HepG2 (cell line): ENCODE results near the gene PTGDR2. TPM values are rescaled to one million over a fixed set of nuclear protein-coding genes. Genes with fewer than 3 reads are reported as not detected.

Source experiments
- ATAC-seq: fragments of 200-7000 bp; cut with Tn5 transposase; 3 replicates; pipeline ENCODE4 v1.9.1; 2020; ENCODE audit warnings: mild to moderate bottlenecking, moderate library complexity
- BruUV-seq: library from RNA; stranded (reverse); fragments of 400-500 nt; replicated peaks from 2 replicates; lab custom pipeline; 2021; lab: Mats Ljungman, UMichigan
- CTCF ChIA-PET: fragments of 300-600 bp; formaldehyde crosslinking; extraction: SDS; loops from one replicate; lab custom pipeline; 2021; ENCODE audit warnings: low total read pairs, inconsistent platforms, low intra/inter-chr PET ratio; lab: Yijun Ruan, JAX
- POLR2A ChIA-PET: fragments of 350-600 bp; sonication (Branson Sonifier 250); formaldehyde crosslinking; loops from one replicate; lab custom pipeline; 2020; ENCODE audit warnings: antibody characterized with exemption, inconsistent platforms; lab: Yijun Ruan, JAX
- DNase-seq: peaks from one replicate; pipeline ENCODE4 v3.0.0-alpha.2; 2015; ENCODE audit warnings: low spot score
- FAIRE-seq: peaks from 3 replicates; lab custom pipeline; 2011; peaks lifted over from hg19 to GRCh38; lab: Jason Lieb, UNC
- H2AFZ ChIP-seq: one replicate; pipeline ENCODE4 v1.6.1; 2011; ENCODE audit warnings: low read length, inconsistent platforms
- H3K27ac ChIP-seq: fragments of 300-600 bp; 3 replicates; pipeline ENCODE4 v1.8.0; 2011; ENCODE audit warnings: mixed run types, mild to moderate bottlenecking, mixed read lengths, low read length, inconsistent platforms; ENCODE audit not compliant: insufficient read depth; ENCODE audit errors: extremely low read length
- H3K27me3 ChIP-seq, 2 experiments: fragments of 200-600 bp in 1 of 2; 2 replicates in 1 of 2; 3 replicates in 1 of 2; pipeline versions ENCODE4 v1.6.0 to v1.8.0; 2011; ENCODE audit warnings: low read length in 2 of 2, mild to moderate bottlenecking in 2 of 2, moderate library complexity in 2 of 2, inconsistent platforms in 1 of 2; ENCODE audit not compliant: insufficient read depth in 2 of 2, control insufficient read depth in 1 of 2
- H3K36me3 ChIP-seq, 2 experiments: fragments of 200-600 bp in 1 of 2; replicated peaks in 1 of 2; 2 replicates in 1 of 2; 3 replicates in 1 of 2; pipeline versions ENCODE4 v1.5.1 to v1.8.0; 2011; ENCODE audit warnings: low read length in 2 of 2, inconsistent platforms in 1 of 2; ENCODE audit not compliant: insufficient read depth in 2 of 2, control insufficient read depth in 1 of 2
- H3K4me1 ChIP-seq: 2 replicates; pipeline ENCODE4 v1.5.1; 2012; ENCODE audit warnings: low read length, inconsistent platforms; ENCODE audit not compliant: insufficient read depth
- H3K4me2 ChIP-seq: 2 replicates; pipeline ENCODE4 v1.6.0; 2011; ENCODE audit warnings: low read depth, low read length, inconsistent platforms
- H3K4me3 ChIP-seq, 3 experiments: fragments of 200-600 bp in 1 of 3; sonication (generic), shearing (Covaris generic) in 1 of 3; replicated peaks in 1 of 3; 2 replicates each; pipeline ENCODE4 v1.5.1; 2011 to 2016; ENCODE audit warnings: low read length in 3 of 3, inconsistent platforms in 2 of 3, low read depth in 2 of 3, mild to moderate bottlenecking in 2 of 3, control low read depth in 1 of 3, mixed read lengths in 1 of 3; ENCODE audit not compliant: insufficient read depth in 1 of 3
- H3K79me2 ChIP-seq: one replicate; pipeline ENCODE4 v1.6.1; 2011; ENCODE audit warnings: low read length, inconsistent platforms; ENCODE audit not compliant: insufficient read depth
- H3K9ac ChIP-seq: 2 replicates; pipeline ENCODE4 v1.6.0; 2011; ENCODE audit warnings: mild to moderate bottlenecking, low read depth, low read length, inconsistent platforms; ENCODE audit not compliant: insufficient read depth
- H3K9me3 ChIP-seq: 2 replicates; pipeline ENCODE4 v1.5.1; 2012; ENCODE audit warnings: mild to moderate bottlenecking, low read length
- H4K20me1 ChIP-seq: 2 replicates; pipeline ENCODE4 v1.6.0; 2011; ENCODE audit warnings: inconsistent platforms, mild to moderate bottlenecking, low read length, moderate library complexity; ENCODE audit not compliant: insufficient read depth
- ASH2L ChIP-seq: fragments of 300-600, 200-600 bp; sonication (generic); IDR thresholded peaks from 2 replicates; pipeline ENCODE4 v1.7.0; 2017; ENCODE audit warnings: low read depth, mild to moderate bottlenecking, moderate library complexity, mixed read lengths, low read length; ENCODE audit not compliant: insufficient read length
- EEA1 ChIP-seq: sonication (generic); formaldehyde crosslinking; IDR thresholded peaks from 2 replicates; pipeline ENCODE4 v1.5.1; 2020; ENCODE audit warnings: mild to moderate bottlenecking, missing genetic modification reagents, borderline replicate concordance
- MYC ChIP-seq: sonication (generic); formaldehyde crosslinking; IDR thresholded peaks from 2 replicates; pipeline ENCODE4 v1.9.0; 2021; ENCODE audit warnings: missing genetic modification reagents, borderline replicate concordance
- STAT5B ChIP-seq: sonication (generic); formaldehyde crosslinking; IDR thresholded peaks from 2 replicates; pipeline ENCODE4 v1.4.0; 2020; ENCODE audit warnings: missing genetic modification reagents
- ZFX ChIP-seq: sonication (generic); formaldehyde crosslinking; IDR thresholded peaks from 2 replicates; pipeline ENCODE4 v1.4.0; 2020; ENCODE audit warnings: mild to moderate bottlenecking, low read depth, missing genetic modification reagents, moderate library complexity
- ZZZ3 ChIP-seq: sonication (generic); formaldehyde crosslinking; IDR thresholded peaks from 2 replicates; pipeline ENCODE4 v1.4.0; 2020; ENCODE audit warnings: missing genetic modification reagents, mild to moderate bottlenecking, borderline replicate concordance
- WGBS: methylation state at CpG from one replicate; pipeline ENCODE4 v1.1.6; 2017; ENCODE audit warnings: low lambda C conversion rate; 5-methylcytosine and 5-hydroxymethylcytosine counted together
- in situ Hi-C: cut with HindIII; loops from 2 replicates; pipeline ENCODE4 v1.10.0; 2017; ENCODE audit warnings: low pct_unique_long_range_greater_than_20kb; ENCODE audit not compliant: extremely low pct_ligation_motif_present
- intact Hi-C: fragments of 100-400 bp; cut with micrococcal nuclease; formaldehyde crosslinking; loops from one replicate; pipeline ENCODE4 v1.10.0; 2022; ENCODE audit not compliant: unreplicated experiment
- polyA plus RNA-seq, 8 experiments: library from polyadenylated mRNA; depleted of rRNA in 3 of 8; stranded (reverse) in 7 of 8; unstranded in 1 of 8; fragments of >200 nt; fragmentation: Illumina TruSeq in 4 of 8; extraction: Trizol in 4 of 8; gene quantifications; 2 replicates each; pipeline versions ENCODE4 v1.2.1 to v1.2.3, GENCODE V29; 2011 to 2016; ENCODE audit warnings: low read depth in 4 of 8, missing spikeins in 1 of 8, mixed read lengths in 1 of 8; ENCODE audit not compliant: insufficient read depth in 1 of 8
- total RNA-seq, 5 experiments: library from RNA; depleted of rRNA; stranded (reverse); fragments of >200 nt; fragmentation: Illumina TruSeq; extraction: Trizol; gene quantifications; 2 replicates each; pipeline ENCODE4 v1.2.3, GENCODE V29; 2016; ENCODE audit warnings: low read depth in 1 of 5
- TF ChIP-seq, protein P1 (sequence below): sonication (generic); formaldehyde crosslinking; IDR thresholded peaks from 2 replicates; pipeline ENCODE4 v1.4.0; 2020; ENCODE audit warnings: missing genetic modification reagents
- TF ChIP-seq, protein P2 (sequence below): sonication (generic); formaldehyde crosslinking; IDR thresholded peaks from 2 replicates; pipeline ENCODE4 v1.4.0; 2020; ENCODE audit warnings: low read depth, missing genetic modification reagents
- TF ChIP-seq, protein P3 (sequence below), 2 experiments: sonication (generic) in 1 of 2; formaldehyde crosslinking in 1 of 2; IDR thresholded peaks; 2 replicates each; pipeline versions ENCODE4 v1.6.1 to v1.9.0; 2014 to 2022; ENCODE audit warnings: antibody characterized with exemption in 1 of 2, borderline replicate concordance in 1 of 2, inconsistent platforms in 1 of 2, low read depth in 1 of 2, missing genetic modification reagents in 1 of 2

Gene PTGDR2
- total and polyA plus RNA-seq, 2 of the 13 experiments (the other 11 are each of a cell fraction or from before 2014, with no cell fraction given), result 1.9 to 2.5 TPM

DNA sequence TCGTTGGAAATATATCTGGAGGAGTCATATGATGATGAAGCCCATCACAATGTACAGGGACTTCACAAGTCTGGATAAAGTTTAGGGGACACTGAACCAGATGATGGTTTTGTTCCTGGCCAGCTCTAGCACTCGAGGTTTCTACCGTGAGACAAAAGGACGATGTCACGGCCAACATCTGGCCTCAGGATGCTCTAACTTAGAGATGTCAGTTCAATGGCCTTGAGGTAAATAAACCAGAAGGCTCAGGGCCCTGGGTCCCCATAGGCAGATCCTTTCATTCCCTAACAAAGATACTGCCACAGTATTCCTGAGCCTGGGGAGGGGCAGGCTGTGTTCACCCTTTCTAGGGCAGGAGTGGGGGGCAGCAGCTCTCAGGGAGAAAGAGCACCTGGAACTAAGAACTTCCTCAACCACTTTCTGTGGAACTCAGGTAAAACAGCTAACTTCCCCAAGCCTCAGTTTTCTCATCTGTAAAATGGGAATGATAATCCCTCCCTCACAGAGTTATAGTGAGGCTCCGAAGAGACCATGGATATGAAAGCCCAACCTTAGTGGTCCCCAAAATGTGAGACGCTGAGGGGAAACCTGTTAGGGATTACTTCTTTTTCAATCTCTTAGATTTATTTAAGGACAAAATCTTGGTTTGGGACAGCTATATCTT is 52.3 kb downstream of the PTGDR2 start:
- POLR2A ChIA-PET, result no interaction called here
- BruUV-seq, result no TSS peak
- TF ChIP-seq ASH2L (no peak), EEA1 (no peak), MYC (CRISPR knock-in tag) (no peak), ZZZ3 (CRISPR knock-in tag) (no peak), ZFX (CRISPR knock-in tag) (no peak), STAT5B (no peak)
- TF ChIP-seq, protein P1, sequence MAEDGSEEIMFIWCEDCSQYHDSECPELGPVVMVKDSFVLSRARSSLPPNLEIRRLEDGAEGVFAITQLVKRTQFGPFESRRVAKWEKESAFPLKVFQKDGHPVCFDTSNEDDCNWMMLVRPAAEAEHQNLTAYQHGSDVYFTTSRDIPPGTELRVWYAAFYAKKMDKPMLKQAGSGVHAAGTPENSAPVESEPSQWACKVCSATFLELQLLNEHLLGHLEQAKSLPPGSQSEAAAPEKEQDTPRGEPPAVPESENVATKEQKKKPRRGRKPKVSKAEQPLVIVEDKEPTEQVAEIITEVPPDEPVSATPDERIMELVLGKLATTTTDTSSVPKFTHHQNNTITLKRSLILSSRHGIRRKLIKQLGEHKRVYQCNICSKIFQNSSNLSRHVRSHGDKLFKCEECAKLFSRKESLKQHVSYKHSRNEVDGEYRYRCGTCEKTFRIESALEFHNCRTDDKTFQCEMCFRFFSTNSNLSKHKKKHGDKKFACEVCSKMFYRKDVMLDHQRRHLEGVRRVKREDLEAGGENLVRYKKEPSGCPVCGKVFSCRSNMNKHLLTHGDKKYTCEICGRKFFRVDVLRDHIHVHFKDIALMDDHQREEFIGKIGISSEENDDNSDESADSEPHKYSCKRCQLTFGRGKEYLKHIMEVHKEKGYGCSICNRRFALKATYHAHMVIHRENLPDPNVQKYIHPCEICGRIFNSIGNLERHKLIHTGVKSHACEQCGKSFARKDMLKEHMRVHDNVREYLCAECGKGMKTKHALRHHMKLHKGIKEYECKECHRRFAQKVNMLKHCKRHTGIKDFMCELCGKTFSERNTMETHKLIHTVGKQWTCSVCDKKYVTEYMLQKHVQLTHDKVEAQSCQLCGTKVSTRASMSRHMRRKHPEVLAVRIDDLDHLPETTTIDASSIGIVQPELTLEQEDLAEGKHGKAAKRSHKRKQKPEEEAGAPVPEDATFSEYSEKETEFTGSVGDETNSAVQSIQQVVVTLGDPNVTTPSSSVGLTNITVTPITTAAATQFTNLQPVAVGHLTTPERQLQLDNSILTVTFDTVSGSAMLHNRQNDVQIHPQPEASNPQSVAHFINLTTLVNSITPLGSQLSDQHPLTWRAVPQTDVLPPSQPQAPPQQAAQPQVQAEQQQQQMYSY (CRISPR knock-in tag), result no peak
- TF ChIP-seq, protein P2, sequence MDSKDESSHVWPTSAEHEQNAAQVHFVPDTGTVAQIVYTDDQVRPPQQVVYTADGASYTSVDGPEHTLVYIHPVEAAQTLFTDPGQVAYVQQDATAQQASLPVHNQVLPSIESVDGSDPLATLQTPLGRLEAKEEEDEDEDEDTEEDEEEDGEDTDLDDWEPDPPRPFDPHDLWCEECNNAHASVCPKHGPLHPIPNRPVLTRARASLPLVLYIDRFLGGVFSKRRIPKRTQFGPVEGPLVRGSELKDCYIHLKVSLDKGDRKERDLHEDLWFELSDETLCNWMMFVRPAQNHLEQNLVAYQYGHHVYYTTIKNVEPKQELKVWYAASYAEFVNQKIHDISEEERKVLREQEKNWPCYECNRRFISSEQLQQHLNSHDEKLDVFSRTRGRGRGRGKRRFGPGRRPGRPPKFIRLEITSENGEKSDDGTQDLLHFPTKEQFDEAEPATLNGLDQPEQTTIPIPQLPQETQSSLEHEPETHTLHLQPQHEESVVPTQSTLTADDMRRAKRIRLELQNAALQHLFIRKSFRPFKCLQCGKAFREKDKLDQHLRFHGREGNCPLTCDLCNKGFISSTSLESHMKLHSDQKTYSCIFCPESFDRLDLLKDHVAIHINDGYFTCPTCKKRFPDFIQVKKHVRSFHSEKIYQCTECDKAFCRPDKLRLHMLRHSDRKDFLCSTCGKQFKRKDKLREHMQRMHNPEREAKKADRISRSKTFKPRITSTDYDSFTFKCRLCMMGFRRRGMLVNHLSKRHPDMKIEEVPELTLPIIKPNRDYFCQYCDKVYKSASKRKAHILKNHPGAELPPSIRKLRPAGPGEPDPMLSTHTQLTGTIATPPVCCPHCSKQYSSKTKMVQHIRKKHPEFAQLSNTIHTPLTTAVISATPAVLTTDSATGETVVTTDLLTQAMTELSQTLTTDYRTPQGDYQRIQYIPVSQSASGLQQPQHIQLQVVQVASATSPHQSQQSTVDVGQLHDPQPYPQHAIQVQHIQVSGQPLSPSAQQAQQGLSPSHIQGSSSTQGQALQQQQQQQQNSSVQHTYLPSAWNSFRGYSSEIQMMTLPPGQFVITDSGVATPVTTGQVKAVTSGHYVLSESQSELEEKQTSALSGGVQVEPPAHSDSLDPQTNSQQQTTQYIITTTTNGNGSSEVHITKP, result no peak
- TF ChIP-seq, protein P3, sequence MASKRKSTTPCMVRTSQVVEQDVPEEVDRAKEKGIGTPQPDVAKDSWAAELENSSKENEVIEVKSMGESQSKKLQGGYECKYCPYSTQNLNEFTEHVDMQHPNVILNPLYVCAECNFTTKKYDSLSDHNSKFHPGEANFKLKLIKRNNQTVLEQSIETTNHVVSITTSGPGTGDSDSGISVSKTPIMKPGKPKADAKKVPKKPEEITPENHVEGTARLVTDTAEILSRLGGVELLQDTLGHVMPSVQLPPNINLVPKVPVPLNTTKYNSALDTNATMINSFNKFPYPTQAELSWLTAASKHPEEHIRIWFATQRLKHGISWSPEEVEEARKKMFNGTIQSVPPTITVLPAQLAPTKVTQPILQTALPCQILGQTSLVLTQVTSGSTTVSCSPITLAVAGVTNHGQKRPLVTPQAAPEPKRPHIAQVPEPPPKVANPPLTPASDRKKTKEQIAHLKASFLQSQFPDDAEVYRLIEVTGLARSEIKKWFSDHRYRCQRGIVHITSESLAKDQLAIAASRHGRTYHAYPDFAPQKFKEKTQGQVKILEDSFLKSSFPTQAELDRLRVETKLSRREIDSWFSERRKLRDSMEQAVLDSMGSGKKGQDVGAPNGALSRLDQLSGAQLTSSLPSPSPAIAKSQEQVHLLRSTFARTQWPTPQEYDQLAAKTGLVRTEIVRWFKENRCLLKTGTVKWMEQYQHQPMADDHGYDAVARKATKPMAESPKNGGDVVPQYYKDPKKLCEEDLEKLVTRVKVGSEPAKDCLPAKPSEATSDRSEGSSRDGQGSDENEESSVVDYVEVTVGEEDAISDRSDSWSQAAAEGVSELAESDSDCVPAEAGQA (IDR thresholded peaks at IDR 0.05; ENCODE audit: low read depth), result no peak
- TF ChIP-seq, protein P3 (CRISPR knock-in tag; IDR thresholded peaks at IDR 0.05; ENCODE audit: borderline replicate concordance), result no peak

More for the DNA sequence above, 52.3 kb downstream of the PTGDR2 start:
- no peak for DNase-seq
- no peak for FAIRE-seq
- no peak overlapping the region for H3K9ac ChIP-seq
- CTCF ChIA-PET, result no interaction called here
- WGBS, result 28% methylated on average over 7 of the region's 7 CpGs
- no peak overlapping the region for H2AFZ ChIP-seq
- H3K4me2 ChIP-seq, result no peak overlapping the region
- H3K27me3 ChIP-seq, result peaks cover 0 to 21% of the 10 kb centered on the region in 2 experiments; a peak in 4 of 5 replicates
- in situ Hi-C loops, result no loop called here
- H3K4me3 ChIP-seq, result no peak overlapping the region
- no peak for ATAC-seq
- intact Hi-C loops, result no loop called here
- H4K20me1 ChIP-seq, result no peaks in the 10 kb centered on the region
- no peaks in the 10 kb centered on the region for H3K36me3 ChIP-seq
- H3K4me1 ChIP-seq, result no peaks in the 10 kb centered on the region
- H3K9me3 ChIP-seq, result no peaks in the 10 kb centered on the region
- no peaks in the 10 kb centered on the region for H3K79me2 ChIP-seq
- H3K27ac ChIP-seq, result no peak overlapping the region
